Rectal smooth muscle tissue (tissue), 1 donor: ENCODE results near the gene PALLD.
A peak's percentile ranks its signal among the peaks of the same experiment; 100 is the strongest.

ENCODE experiments used
- H3K27ac ChIP-seq: one replicate; pipeline ENCODE4 v1.7.0; 2013; ENCODE audit warnings: low read depth, low read length, inconsistent platforms
- H3K27me3 ChIP-seq: one replicate; pipeline ENCODE4 v1.7.0; 2013; ENCODE audit warnings: low read length; ENCODE audit not compliant: control insufficient read depth, insufficient read depth
- H3K36me3 ChIP-seq: one replicate; pipeline ENCODE4 v1.7.0; 2013; ENCODE audit warnings: low read length; ENCODE audit not compliant: control insufficient read depth, insufficient read depth
- H3K4me1 ChIP-seq: one replicate; pipeline ENCODE4 v1.7.0; 2013; ENCODE audit warnings: low read length; ENCODE audit not compliant: control insufficient read depth, insufficient read depth
- H3K4me3 ChIP-seq: one replicate; pipeline ENCODE4 v1.7.0; 2013; ENCODE audit warnings: low read length
- H3K9ac ChIP-seq: one replicate; pipeline ENCODE4 v1.7.0; 2013; ENCODE audit warnings: low read length

Gene PALLD

DNA sequence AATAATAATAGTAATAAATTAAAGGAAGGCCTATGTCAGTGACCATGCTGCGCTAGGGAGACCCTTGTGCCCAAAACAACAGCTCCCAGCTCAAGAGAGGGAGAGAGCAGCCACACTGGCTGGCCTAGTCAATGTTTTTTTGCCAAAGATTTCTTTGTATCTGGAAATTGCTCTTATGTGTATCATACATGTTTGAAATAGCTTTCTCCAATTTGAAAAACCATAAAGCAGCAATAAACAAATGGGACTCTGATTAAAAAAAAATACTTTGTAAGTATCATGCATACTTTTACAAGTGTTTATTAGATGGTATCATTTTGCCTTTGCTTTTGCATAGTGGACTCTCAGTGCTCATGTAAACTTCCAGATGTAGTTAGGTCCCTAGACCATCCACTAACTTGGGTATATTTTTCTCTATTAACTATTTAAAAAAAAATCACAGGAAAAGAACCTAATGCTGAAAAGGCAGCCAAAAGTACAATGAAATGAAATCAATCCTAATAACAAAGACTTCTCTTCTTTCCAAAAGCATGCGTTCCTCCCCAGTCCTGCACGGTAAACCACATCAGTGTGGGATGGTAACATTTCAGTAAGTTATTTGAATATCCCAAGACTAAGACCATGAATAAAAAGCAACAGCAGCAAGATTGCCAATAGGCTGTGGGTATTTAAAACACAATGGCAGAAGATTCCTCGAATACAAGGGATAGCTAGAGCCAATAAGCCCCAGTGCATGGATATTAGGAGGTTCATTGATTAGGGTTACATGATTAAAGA is 117.6 kb downstream of the PALLD start:
- Histone ChIP-seq H3K36me3 (no peaks in the 10 kb centered on the region), H3K27me3 (no peaks in the 10 kb centered on the region), H3K9ac (no peak overlapping the region), H3K27ac (no peak overlapping the region), H3K4me3 (no peak overlapping the region), H3K4me1 (no peaks in the 10 kb centered on the region)

DNA sequence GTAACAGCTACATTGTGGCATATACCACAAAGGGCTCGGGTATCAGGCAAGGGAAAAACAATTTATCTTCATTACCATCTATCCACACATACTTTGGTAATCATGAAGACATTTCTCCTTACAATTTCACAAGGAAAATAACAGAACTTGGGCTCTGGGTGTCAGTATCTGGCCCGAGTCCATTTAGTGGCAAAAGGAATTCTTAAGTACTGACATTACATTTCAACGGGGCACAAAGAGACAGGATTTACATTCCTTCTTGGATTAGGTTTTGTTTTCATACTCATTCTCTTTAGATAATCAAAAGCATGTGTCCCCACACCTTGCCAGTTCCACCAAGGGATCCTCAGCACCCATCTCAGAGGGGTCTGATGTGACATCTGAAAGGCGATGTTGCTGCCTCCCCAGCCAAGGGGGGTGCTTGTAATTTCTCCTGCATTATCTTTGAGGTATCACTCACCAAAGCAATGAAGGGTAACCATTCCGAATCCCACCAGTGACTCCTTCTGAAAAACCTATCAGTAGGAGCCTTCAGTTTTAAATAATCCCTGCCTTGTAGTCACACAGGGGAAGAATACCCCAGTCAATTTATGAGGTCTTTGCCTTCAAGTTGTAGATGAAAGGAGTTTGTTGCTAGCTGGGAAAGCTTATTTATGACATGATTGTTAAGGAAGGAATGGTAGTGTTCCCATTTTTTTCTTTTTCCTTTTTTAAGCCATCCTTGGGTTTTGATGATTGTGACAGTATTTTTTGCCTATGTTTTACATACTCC is 118.6 kb downstream of the PALLD start:
- H3K27ac ChIP-seq: no peak overlapping the region
- no peaks in the 10 kb centered on the region for H3K27me3 ChIP-seq
- H3K9ac ChIP-seq: no peak overlapping the region
- H3K36me3 ChIP-seq: no peaks in the 10 kb centered on the region
- no peak overlapping the region for H3K4me3 ChIP-seq
- no peaks in the 10 kb centered on the region for H3K4me1 ChIP-seq

GRCh38 chr4:168618577-168619265 is 121.9 kb downstream of the PALLD start:
- Histone ChIP-seq H3K4me3 (no peak overlapping the region), H3K27ac (no peak overlapping the region), H3K9ac (no peak overlapping the region), H3K4me1 (peaks cover 10% of the 10 kb centered on the region), H3K36me3 (no peaks in the 10 kb centered on the region), H3K27me3 (no peaks in the 10 kb centered on the region)

DNA sequence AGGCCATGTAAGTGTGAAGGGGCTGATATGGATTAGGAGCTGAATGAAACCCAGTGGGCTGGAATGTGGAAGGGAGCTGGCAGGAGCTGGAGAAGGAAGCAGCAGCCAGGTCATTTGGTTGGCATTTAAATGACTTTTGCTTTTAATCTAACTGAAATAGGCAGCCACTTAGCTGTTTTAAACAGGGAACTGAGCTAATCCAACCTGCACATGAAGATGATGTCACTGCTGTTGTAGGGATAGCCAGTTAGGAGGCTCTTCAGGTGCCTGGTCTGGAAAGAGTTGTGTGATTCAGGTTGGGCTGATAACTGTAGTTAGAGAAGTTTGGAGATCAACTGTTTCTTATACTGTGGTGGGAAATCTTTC is 122.4 kb downstream of the PALLD start:
- H3K36me3 ChIP-seq: no peaks in the 10 kb centered on the region
- H3K27me3 ChIP-seq: no peaks in the 10 kb centered on the region
- H3K4me3 ChIP-seq: no peak overlapping the region
- H3K9ac ChIP-seq: no peak overlapping the region
- H3K27ac ChIP-seq: no peak overlapping the region
- H3K4me1 ChIP-seq: peaks cover 10% of the 10 kb centered on the region

DNA sequence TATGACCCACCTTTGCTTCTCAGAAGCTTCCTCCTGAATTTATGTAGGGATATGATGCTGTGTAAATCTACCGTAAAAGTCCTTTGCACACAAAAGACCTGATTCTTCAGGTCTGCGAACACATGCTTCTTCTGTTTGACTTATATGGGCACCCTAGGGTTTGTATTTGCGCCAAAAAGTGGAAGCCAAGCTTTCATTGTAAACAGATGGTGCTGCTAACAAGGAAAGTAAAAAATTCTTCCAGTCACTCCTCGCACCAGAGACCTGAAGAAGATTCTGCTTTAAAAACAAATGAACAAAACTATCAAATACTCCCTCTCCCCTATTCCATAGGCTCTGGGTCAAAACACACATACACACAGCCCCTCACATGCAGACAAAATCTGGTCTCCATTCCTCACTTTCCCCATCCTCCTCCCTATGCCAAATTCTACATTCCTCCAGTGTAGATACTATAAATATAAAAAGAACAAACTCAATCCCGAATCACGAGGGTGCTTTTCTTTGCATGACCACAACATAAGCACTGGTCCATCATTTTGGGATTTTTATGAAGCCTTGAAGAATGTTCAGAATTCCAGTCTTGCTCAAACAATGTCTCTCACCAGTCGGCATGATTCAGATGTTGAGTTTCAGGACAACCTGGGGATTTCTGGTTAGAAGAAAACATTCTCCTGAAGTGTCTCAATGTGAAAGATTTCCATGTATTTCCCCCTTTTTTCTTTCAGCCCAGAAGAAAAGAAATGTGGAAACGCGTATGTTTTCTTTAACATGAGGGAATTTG is 125.1 kb downstream of the PALLD start:
- no peak overlapping the region for H3K27ac ChIP-seq

DNA sequence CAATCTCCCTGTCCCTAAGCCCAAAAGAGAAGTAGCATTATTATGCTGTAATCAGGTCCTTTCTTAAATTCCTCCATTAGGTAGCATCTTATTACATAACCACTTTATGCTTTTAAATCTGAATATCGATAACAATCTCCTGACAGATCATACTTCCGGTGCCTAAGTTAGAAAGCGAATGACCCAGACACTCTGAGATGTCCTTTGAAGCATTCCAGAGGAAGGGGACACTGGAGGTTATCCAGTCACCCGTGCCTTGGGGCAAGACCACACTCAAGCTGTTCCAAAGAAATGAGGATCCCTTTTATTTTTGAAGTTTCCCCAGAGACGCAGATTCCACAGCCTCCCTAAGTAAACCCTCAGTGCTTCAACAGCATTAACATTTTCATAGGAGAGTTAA is 125.7 kb downstream of the PALLD start:
- Histone ChIP-seq H3K4me1 (peaks cover 10% of the 10 kb centered on the region), H3K9ac (no peak overlapping the region), H3K27ac (no peak overlapping the region), H3K36me3 (no peaks in the 10 kb centered on the region), H3K4me3 (no peak overlapping the region), H3K27me3 (no peaks in the 10 kb centered on the region)

More for the DNA sequence above, 125.1 kb downstream of the PALLD start:
- no peak overlapping the region for H3K9ac ChIP-seq
- peaks cover 10% of the 10 kb centered on the region for H3K4me1 ChIP-seq
- no peaks in the 10 kb centered on the region for H3K27me3 ChIP-seq
- no peak overlapping the region for H3K4me3 ChIP-seq
- no peaks in the 10 kb centered on the region for H3K36me3 ChIP-seq

- Histone ChIP-seq H3K27ac (no peak overlapping the region), H3K4me1 (peaks cover 10% of the 10 kb centered on the region), H3K9ac (no peak overlapping the region), H3K36me3 (no peaks in the 10 kb centered on the region), H3K27me3 (no peaks in the 10 kb centered on the region), H3K4me3 (no peak overlapping the region)
Measured at GRCh38 chr4:168623011-168623410, 126.2 kb downstream of the PALLD start.

GRCh38 chr4:168623484-168623883 is 126.6 kb downstream of the PALLD start:
- Histone ChIP-seq H3K27ac (no peak overlapping the region), H3K36me3 (no peaks in the 10 kb centered on the region), H3K4me3 (no peak overlapping the region), H3K9ac (no peak overlapping the region), H3K4me1 (peaks cover 10% of the 10 kb centered on the region), H3K27me3 (no peaks in the 10 kb centered on the region)

- Histone ChIP-seq H3K4me3 (no peak overlapping the region), H3K27ac (no peak overlapping the region), H3K27me3 (no peaks in the 10 kb centered on the region), H3K9ac (no peak overlapping the region), H3K36me3 (no peaks in the 10 kb centered on the region), H3K4me1 (no peaks in the 10 kb centered on the region)
Measured at GRCh38 chr4:168628251-168628650, 131.4 kb downstream of the PALLD start.

DNA sequence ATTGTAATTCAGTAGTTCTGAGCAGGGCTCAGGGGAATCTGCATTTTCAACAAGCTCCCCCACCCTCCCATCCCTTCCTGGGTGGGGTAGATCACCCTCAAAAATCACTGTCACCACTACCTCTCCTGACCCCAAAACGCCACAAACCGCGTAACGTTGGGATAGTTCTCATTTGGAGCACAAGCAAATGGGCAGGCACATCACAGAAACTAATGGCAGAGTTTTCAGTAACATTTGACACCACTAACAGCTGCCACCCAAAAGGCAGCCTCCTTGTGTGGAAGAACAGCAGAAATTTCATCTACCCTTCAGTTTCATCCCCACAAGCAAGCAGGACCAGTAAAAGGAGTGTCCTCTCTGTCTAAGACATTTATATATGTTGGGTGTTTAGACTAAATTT is 132.7 kb downstream of the PALLD start:
- H3K4me3 ChIP-seq: no peak overlapping the region

GRCh38 chr4:168630445-168631187 is 133.8 kb downstream of the PALLD start:
- no peak overlapping the region for H3K9ac ChIP-seq
- H3K36me3 ChIP-seq: no peaks in the 10 kb centered on the region
- peaks cover 4% of the 10 kb centered on the region for H3K4me1 ChIP-seq
- H3K27me3 ChIP-seq: no peaks in the 10 kb centered on the region
- no peak overlapping the region for H3K27ac ChIP-seq
- peak overlapping the region; percentile 90 for H3K4me3 ChIP-seq

More for the DNA sequence above, 132.7 kb downstream of the PALLD start:
- Histone ChIP-seq H3K4me1 (no peaks in the 10 kb centered on the region), H3K27ac (no peak overlapping the region), H3K9ac (no peak overlapping the region), H3K27me3 (no peaks in the 10 kb centered on the region), H3K36me3 (no peaks in the 10 kb centered on the region)
